ENCODE measurements around the gene KRT14. TPM values are rescaled to one million over a fixed set of nuclear protein-coding genes. Genes with fewer than 3 reads are reported as not detected.
"Not testable (repeated sequence)": the region's sequence is repeated elsewhere in the genome, so short reads cannot be mapped to it uniquely, and the experiment has no call there.

The KRT14 gene
- total RNA-seq, 1 donor from 2014 or later = not detected

DNA sequence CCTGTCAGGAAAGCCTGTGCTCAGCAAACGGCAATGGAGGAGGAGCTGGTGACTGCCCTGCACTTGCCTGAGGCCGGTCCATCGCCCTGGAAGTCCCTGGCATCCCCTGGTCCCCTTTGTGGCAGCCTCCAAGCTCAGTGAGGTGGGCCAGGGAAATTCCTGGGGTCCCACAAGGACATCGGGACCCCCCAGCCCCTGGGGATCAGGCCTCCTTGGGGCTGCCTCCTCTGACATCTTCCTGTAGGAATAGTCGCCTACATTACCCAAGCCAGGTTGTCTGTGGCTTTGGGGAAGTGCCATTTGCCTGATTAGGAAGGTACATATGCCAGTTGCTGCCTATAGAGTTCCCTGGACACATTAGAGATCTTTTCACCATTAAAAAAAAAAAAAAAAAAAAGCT lies 7.7 kb downstream of the KRT14 start:
- no peak for DNase-seq
- H3K4me1 Mint-ChIP-seq (ENCODE audit: low read depth, unreplicated experiment) = peaks cover 4% of the 10 kb centered on the region
- no peaks in the 10 kb centered on the region for H3K36me3 Mint-ChIP-seq (ENCODE audit: unreplicated experiment)
- no peak overlapping the region for H3K4me3 Mint-ChIP-seq (ENCODE audit: unreplicated experiment)
- H3K27ac Mint-ChIP-seq (ENCODE audit: unreplicated experiment) = no peak overlapping the region
- TF ChIP-seq, protein P1, sequence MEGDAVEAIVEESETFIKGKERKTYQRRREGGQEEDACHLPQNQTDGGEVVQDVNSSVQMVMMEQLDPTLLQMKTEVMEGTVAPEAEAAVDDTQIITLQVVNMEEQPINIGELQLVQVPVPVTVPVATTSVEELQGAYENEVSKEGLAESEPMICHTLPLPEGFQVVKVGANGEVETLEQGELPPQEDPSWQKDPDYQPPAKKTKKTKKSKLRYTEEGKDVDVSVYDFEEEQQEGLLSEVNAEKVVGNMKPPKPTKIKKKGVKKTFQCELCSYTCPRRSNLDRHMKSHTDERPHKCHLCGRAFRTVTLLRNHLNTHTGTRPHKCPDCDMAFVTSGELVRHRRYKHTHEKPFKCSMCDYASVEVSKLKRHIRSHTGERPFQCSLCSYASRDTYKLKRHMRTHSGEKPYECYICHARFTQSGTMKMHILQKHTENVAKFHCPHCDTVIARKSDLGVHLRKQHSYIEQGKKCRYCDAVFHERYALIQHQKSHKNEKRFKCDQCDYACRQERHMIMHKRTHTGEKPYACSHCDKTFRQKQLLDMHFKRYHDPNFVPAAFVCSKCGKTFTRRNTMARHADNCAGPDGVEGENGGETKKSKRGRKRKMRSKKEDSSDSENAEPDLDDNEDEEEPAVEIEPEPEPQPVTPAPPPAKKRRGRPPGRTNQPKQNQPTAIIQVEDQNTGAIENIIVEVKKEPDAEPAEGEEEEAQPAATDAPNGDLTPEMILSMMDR (IDR thresholded peaks at IDR 0.05; ENCODE audit: partially characterized antibody, unreplicated experiment) = no peak
- H3K27me3 Mint-ChIP-seq (ENCODE audit: unreplicated experiment) = no peaks in the 10 kb centered on the region
- peaks cover 3% of the 10 kb centered on the region for H3K9me3 Mint-ChIP-seq (ENCODE audit: unreplicated experiment)

DNA sequence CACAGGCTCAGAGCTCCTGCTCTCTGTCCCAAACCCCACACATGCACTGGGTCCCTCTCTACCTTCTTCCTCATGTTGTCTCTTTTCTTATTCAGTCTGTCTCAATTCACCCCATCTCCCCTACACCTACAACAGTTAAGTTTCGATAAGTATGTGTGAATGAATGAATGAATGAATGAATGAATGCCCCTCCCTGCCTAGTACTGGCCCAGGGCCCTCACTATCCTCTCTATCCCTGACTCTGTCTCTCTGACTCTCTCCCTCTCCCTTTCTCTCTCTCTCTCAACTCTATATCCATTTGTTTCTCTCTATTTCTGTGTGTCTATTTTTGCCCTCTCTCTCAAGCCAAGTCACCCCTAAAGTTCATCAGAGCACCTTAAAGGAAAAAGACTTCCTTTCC lies 8.2 kb downstream of the KRT14 start:
- TF ChIP-seq, protein P1 (IDR thresholded peaks at IDR 0.05; ENCODE audit: partially characterized antibody, unreplicated experiment) = no peak
- peaks cover 4% of the 10 kb centered on the region for H3K4me1 Mint-ChIP-seq (ENCODE audit: low read depth, unreplicated experiment)
- no peaks in the 10 kb centered on the region for H3K36me3 Mint-ChIP-seq (ENCODE audit: unreplicated experiment)
- no peak for DNase-seq
- H3K9me3 Mint-ChIP-seq (ENCODE audit: unreplicated experiment) = peaks cover 2% of the 10 kb centered on the region
- H3K27me3 Mint-ChIP-seq (ENCODE audit: unreplicated experiment) = no peaks in the 10 kb centered on the region
- H3K27ac Mint-ChIP-seq (ENCODE audit: unreplicated experiment) = no peak overlapping the region
- H3K4me3 Mint-ChIP-seq (ENCODE audit: unreplicated experiment) = no peak overlapping the region

DNA sequence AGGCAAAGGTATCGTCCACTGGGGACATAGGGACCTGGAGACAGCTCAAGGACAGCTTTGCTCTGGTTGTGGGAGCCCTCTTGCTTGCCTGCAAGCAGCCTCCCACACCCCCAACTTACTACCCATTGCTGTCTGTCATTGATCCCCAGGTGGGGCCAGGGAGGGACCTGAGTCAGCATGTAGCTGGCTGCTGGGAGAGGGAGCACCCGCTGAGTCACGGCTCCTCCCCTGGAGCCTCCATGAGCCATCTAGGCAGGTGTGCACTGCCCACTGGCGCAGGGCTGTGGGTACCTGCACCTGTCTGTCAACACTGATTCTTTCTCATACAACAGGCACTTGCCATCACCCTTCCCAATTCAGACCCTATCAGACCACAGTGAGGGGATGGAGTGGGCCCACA lies 10.0 kb downstream of the KRT14 start:
- not testable (repeated sequence) for H3K27me3 Mint-ChIP-seq (ENCODE audit: unreplicated experiment); H3K4me1 Mint-ChIP-seq (ENCODE audit: low read depth, unreplicated experiment); H3K27ac Mint-ChIP-seq (ENCODE audit: unreplicated experiment)

DNA sequence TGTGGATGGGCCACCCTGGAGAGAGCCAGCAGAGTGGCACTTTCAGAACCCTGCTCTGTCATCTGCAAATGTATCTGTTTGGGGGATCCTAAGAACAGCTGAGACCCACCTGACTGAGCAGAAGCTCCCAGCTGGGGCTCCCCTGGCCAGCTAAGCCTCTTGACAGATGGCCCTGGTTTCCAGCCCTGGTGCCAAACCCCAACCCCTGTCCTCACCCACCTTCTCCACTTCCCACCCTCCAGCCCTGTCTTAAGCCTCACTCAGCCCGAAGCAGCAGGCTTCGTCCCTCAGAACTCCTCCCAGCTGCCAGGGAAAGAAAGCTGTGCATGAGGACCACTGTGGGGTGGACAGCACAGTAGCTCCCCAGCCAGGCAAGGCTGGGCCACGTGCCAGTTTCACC lies 11.4 kb downstream of the KRT14 start:
- Mint-ChIP-seq H3K36me3 (ENCODE audit: unreplicated experiment) (no peaks in the 10 kb centered on the region), H3K4me3 (ENCODE audit: unreplicated experiment) (no peak overlapping the region), H3K27ac (ENCODE audit: unreplicated experiment) (no peak overlapping the region), H3K9me3 (ENCODE audit: unreplicated experiment) (peaks cover 2% of the 10 kb centered on the region), H3K27me3 (ENCODE audit: unreplicated experiment) (no peaks in the 10 kb centered on the region), H3K4me1 (ENCODE audit: low read depth, unreplicated experiment) (peaks cover 4% of the 10 kb centered on the region)
- DNase-seq = no peak
- TF ChIP-seq, protein P1 (IDR thresholded peaks at IDR 0.05; ENCODE audit: partially characterized antibody, unreplicated experiment) = no peak

More for the DNA sequence above, 10.0 kb downstream of the KRT14 start:
- not testable (repeated sequence) for H3K4me3 Mint-ChIP-seq (ENCODE audit: unreplicated experiment); H3K36me3 Mint-ChIP-seq (ENCODE audit: unreplicated experiment); DNase-seq; H3K9me3 Mint-ChIP-seq (ENCODE audit: unreplicated experiment)

DNA sequence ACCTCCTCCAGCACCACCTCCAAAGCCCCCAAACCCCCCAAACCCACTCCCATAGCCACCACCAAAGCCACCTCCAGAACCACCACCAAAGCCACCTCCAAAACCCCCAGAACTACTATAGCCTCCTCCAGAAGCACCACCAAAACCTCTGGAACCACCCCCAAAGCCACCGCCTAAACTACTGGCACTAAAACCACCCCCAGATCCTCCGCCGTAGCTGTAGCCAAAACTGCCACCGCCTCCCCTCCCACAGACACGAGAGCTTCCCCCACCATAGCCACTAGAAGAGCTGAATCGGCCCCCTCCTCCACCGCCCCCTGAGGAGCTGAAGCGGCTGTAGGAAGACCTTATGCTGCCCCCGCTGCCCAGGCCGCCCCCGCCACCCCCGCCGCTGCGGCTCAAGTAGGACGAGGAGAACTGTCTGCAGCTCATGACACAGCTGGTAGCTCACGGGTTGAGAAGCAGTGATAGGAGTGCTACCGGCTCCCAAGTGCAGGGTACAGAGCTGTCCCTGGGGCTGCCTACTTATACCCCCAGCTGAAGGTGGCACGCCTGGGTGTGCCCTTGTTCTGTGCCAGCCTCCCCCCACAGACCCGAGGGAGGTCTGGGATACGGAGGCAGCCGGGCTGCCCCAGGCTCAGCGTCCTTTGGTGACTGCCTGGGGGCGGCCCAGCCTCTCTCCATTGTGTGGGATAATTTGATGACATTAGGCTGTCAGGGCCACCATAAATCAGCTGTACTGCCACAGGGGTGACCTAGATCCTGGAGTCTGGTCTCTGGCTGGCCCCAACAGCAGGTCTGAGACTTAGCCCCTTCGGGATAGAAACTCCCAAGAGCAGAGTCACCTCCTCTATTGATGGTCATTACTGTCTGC lies 14.9 kb downstream of the KRT14 start, which contains the start of gene KRT9:
Gene KRT9, minus strand, starts transcription at position 499 of the 874 bp plus-strand sequence. Its CDS starts 67 bp downstream, at position 432.
- Mint-ChIP-seq H3K27ac (ENCODE audit: unreplicated experiment) (no peak within 1 kb of the TSS), H3K4me1 (ENCODE audit: low read depth, unreplicated experiment) (peaks cover 4% of the 10 kb centered on the region), H3K36me3 (ENCODE audit: unreplicated experiment) (no peaks in the 10 kb centered on the region), H3K9me3 (ENCODE audit: unreplicated experiment) (no peaks in the 10 kb centered on the region), H3K27me3 (ENCODE audit: unreplicated experiment) (peaks cover 2% of the 10 kb centered on the region), H3K4me3 (ENCODE audit: unreplicated experiment) (no peak within 1 kb of the TSS)
- no peak for DNase-seq
- TF ChIP-seq, protein P1 (IDR thresholded peaks at IDR 0.05; ENCODE audit: partially characterized antibody, unreplicated experiment) = no peak

Measured in glutamatergic neuron (in vitro differentiated cells).